ENCODE measurements around the gene WDR27.
"Not testable (repeated sequence)": the region's sequence is repeated elsewhere in the genome, so short reads cannot be mapped to it uniquely, and the experiment has no call there.

WDR27 gene

DNA sequence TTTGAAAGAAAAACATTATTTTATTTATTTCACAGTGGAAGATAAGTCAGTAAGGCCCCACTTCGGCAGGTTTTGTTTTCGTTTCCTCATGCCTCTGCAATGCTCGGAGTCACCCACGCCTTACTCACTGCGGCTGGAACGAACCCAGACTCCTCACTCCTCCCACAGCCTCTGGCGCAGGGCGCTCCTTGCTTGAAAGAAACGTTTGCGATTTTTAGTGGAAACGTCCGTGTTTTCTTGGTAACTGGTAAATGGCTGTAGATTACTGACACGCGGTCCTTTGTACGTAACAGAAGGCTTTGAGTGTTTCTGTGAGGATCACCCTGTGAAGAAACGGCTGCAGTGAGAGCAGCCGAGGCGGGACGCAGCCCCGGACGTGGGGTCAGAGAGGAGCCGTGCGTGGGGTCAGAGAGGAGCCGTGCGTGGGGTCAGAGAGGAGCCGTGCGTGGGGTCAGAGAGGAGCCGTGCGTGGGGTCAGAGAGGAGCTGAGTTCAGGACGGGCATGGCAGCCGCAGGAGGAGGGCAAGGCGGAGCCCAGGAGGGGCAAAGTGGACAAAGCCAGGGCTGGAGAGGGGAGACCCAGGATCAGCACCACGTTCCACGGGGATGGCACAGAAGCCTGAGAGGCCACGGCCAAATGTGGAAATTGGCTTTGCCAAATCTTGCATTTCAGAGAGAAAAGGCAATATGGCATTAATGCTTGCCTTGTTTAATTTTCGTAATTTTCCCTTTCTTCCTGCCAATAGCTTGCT is 249.5 kb downstream of the WDR27 start:
- no peaks in the 10 kb centered on the region for H3K9me3 Mint-ChIP-seq

DNA sequence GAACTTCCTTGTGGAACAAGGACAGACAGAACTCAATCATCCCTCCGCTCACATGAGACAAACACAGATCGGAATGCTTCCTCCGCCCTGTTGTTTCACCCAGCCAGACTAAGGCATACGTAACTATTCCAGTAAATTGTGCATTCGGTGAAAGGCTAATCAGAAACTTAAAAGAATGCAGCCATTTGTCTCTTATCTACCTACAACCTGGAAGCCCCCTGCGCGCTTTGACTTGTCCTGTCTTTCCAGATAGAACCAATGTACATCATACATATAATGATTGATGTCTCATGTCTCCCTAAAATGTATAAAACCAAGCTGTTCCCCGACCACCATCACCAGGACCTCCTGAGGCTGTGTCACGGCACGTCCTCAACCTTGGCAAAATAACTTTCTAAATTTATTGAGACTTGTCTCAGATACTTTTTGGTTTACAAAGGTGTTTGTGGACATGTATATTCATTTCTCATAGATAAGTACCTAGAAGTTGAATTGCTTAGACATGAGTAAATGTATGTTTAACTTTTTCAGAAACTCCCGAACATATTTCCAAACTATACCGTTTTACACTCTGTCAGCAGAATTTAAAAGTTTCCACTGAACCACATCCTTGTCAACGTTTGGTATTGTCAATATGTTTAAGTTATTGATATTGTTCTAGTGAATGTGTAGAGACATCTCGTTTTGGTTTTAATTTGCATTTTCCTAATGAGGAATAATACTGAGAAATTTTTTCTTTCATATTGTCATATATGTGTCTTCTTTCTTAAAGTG is 250.6 kb downstream of the WDR27 start:
- Mint-ChIP-seq H3K36me3 (ENCODE audit: low read depth) (no peaks in the 10 kb centered on the region), H3K4me3 (no peak overlapping the region), H3K27ac (no peak overlapping the region), H3K4me1 (ENCODE audit: low read depth) (no peaks in the 10 kb centered on the region), H3K9me3 (no peaks in the 10 kb centered on the region), H3K27me3 (no peaks in the 10 kb centered on the region)

More for the DNA sequence above, 249.5 kb downstream of the WDR27 start:
- Mint-ChIP-seq H3K4me1 (ENCODE audit: low read depth) (no peaks in the 10 kb centered on the region), H3K27ac (no peak overlapping the region), H3K27me3 (no peaks in the 10 kb centered on the region), H3K4me3 (no peak overlapping the region), H3K36me3 (ENCODE audit: low read depth) (no peaks in the 10 kb centered on the region)

DNA sequence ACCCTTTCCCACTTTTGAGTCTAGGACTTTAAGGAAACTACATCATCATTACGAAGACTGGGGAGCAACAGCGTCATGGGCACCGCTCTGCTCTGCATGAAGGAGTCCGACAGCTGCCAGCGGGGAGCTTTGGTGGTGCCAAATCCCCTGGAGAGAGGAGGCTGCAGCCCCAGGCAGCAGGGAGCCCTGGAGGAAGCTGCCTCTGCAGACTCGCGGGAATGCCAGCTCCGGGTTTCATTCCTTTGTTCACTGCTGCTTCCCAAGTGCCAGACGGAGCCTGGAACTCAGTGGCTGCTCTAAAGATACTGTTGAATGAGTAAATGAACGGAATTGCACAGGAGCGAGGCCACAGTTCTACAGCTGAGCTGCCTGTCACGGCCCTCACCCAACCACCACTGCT is 251.7 kb downstream of the WDR27 start:
- Mint-ChIP-seq H3K36me3 (ENCODE audit: low read depth) (no peaks in the 10 kb centered on the region), H3K27me3 (no peaks in the 10 kb centered on the region), H3K27ac (no peak overlapping the region), H3K4me3 (no peak overlapping the region), H3K9me3 (no peaks in the 10 kb centered on the region), H3K4me1 (ENCODE audit: low read depth) (no peaks in the 10 kb centered on the region)

DNA sequence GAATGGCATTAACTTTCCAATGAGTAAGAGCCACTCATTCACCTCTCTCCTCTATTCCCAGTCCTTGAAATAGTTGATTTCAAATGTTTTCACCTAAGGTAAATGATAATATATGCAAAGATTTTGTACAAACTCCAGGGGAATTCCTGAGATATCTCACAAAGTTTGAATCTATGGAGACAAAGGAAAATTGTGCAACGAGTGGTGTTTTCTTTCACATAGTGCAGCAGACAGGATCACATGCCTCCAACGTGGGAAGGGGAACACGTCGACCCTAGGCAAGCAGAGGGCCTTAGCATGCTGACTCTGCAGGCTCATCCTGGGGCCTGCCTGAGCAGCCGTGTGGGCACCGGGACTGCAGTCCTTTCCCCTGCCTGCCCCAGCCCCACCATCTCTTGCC is 252.6 kb downstream of the WDR27 start:
- Mint-ChIP-seq H3K27ac (no peak overlapping the region), H3K4me1 (ENCODE audit: low read depth) (no peaks in the 10 kb centered on the region), H3K36me3 (ENCODE audit: low read depth) (no peaks in the 10 kb centered on the region), H3K4me3 (no peak overlapping the region), H3K9me3 (no peaks in the 10 kb centered on the region), H3K27me3 (peaks cover under 1% of the 10 kb centered on the region)

DNA sequence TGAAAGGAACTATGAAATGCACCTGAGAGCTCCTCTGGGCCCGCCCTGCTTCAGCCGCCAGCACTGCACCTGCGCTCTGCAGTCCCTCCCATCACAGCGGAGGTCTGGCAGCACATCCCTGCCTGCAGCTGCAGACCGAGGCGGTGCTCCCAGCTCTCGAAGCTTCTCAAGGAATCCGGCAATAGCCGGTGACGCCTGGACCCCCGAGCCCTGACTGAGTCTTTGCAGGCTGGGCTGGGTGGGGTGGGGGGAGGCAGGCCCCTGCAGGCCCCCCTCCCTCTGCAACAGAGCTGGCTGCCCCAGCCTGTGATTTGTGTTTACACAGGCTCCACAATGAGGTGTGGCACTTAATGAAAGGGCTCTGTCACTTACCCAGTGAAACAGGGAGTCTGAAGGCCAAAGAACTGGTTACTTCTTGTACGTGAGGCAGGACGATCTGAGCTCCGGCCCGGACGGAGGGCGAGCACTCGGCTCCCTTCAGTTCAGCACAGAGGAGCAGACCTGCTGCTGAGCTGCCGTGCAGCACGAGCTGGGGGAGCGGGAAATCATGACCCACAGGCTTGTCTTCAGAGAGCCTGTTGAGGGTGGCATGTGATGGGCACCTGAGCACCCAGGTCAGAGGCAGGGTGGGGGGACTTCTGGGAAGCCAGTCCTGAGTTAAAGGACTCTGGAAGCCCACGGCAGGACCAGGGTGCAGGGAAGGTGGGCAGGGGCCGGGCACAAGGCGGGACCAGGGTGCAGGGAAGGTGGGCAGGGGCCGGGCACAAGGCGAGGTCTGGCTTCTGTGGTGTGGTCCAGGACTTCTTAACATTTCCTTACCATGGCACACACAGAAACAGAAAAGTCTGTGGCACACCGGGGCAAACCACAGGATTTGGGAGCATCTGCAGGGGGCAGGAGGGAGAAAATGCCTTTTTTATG is 255.9 kb downstream of the WDR27 start:
- Mint-ChIP-seq H3K4me3 (no peak overlapping the region), H3K27me3 (peaks cover 8% of the 10 kb centered on the region), H3K36me3 (ENCODE audit: low read depth) (no peaks in the 10 kb centered on the region), H3K9me3 (no peaks in the 10 kb centered on the region), H3K27ac (no peak overlapping the region), H3K4me1 (ENCODE audit: low read depth) (no peaks in the 10 kb centered on the region)

DNA sequence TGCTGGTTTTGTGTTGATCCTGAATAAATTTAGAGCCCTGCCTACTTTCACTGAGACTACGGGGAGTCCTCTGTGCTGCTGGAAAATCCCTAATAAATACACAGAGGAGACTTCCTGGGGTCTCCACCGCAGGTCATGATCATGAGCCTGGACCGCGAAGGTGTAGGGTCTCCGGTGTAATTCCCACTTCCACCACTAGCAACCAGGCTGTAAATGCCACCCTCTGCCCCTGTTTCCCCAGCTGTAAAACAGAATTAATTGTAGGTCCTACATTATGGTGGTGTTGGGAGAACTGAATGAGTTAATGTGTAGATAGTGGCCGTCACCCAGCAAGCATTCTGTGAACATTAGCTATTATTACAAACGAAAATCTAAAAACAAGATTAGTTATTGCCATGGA is 256.6 kb downstream of the WDR27 start:
- no peaks in the 10 kb centered on the region for H3K36me3 Mint-ChIP-seq (ENCODE audit: low read depth)
- no peak overlapping the region for H3K4me3 Mint-ChIP-seq
- H3K9me3 Mint-ChIP-seq: no peaks in the 10 kb centered on the region
- no peaks in the 10 kb centered on the region for H3K4me1 Mint-ChIP-seq (ENCODE audit: low read depth)
- peaks cover 8% of the 10 kb centered on the region for H3K27me3 Mint-ChIP-seq
- no peak overlapping the region for H3K27ac Mint-ChIP-seq

DNA sequence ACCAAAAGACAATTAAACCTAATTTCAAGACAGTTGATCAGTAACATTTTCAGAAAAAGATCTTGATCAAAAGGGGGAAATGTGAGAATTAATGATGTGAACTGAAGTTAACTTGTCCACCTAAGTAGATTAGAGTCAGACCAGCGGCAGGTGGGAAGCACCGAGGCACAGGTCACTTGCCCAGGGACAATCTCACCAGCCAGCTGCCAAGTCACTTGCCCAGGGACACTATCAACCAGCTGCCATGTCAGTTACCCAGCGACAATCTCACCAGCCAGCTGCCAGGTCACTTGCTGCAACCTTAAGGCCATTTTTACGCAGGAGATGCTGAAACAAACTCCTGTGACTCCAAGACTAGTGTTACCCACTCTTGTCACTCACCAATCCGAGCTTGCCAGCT is 260.5 kb downstream of the WDR27 start:
- Mint-ChIP-seq H3K27me3 (peaks cover 8% of the 10 kb centered on the region), H3K4me3 (no peak overlapping the region), H3K27ac (no peak overlapping the region), H3K9me3 (no peaks in the 10 kb centered on the region), H3K4me1 (ENCODE audit: low read depth) (no peaks in the 10 kb centered on the region), H3K36me3 (ENCODE audit: low read depth) (no peaks in the 10 kb centered on the region)

DNA sequence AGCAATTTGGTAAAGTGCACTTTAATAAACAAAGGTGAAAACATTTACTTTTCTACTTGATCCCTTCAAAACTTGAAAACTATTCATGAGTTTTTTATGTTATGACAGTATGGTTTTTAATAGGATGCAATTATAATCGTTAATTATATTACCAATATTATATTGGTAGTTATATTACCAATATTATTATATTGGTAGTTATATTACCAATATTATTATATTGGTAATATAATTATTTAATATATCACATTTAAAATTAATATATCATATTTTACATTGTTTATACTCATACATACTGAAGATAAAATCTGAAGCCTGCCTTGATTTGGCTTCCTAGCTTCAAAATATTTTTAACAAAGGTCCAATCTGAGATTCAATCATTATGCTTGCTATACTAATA is 262.1 kb downstream of the WDR27 start:
- Mint-ChIP-seq H3K4me3 (no peak overlapping the region), H3K4me1 (ENCODE audit: low read depth) (no peaks in the 10 kb centered on the region), H3K27me3 (peaks cover 8% of the 10 kb centered on the region), H3K36me3 (ENCODE audit: low read depth) (no peaks in the 10 kb centered on the region), H3K9me3 (peaks cover 4% of the 10 kb centered on the region), H3K27ac (no peak overlapping the region)

DNA sequence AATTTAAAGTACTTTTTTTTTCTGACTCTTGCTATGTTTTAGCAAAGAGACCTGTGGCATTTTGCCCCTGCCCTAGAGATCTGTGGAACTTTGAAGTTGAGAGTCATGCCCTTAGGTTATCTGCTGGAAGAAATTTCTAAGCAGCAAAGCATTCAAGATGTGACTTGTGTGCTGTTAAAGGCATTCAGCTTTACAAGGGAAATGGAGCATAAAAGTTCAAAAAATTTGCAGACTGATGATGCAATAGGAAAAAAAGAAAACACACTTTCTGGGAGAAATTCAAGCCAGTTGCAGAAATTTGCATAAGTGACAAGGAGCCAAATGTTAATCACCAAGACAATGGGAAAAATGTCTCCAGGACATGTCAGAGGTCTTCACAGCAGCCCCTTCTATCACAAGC is 267.3 kb downstream of the WDR27 start:
- H3K27me3 Mint-ChIP-seq; H3K36me3 Mint-ChIP-seq (ENCODE audit: low read depth); H3K27ac Mint-ChIP-seq; H3K4me3 Mint-ChIP-seq; H3K4me1 Mint-ChIP-seq (ENCODE audit: low read depth): not testable (repeated sequence)
- peaks cover 23% of the 10 kb centered on the region for H3K9me3 Mint-ChIP-seq

DNA sequence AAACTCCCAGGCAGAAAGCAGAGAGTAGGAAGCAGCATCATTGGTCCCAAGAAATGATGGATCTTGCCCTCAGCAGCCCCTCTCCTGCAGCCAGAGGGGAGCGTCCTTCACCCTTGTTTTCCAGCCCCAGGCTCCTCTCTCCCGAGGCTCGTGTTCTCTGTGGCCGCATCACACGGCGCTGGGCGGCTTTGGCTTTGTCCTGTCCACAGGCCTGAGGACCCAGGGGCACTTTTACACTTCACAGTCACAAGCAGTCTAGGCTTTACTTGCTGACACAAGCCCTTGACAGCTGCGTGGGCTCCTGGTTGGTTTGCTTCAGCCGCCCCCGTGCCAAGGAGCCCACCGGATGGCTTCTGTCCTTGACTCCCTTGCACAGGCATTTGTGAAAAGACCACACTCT is 272.8 kb downstream of the WDR27 start:
- Mint-ChIP-seq H3K4me1 (ENCODE audit: low read depth) (peaks cover 4% of the 10 kb centered on the region), H3K27me3 (no peaks in the 10 kb centered on the region), H3K36me3 (ENCODE audit: low read depth) (no peaks in the 10 kb centered on the region), H3K4me3 (no peak overlapping the region), H3K9me3 (peaks cover 18% of the 10 kb centered on the region), H3K27ac (no peak overlapping the region)

DNA sequence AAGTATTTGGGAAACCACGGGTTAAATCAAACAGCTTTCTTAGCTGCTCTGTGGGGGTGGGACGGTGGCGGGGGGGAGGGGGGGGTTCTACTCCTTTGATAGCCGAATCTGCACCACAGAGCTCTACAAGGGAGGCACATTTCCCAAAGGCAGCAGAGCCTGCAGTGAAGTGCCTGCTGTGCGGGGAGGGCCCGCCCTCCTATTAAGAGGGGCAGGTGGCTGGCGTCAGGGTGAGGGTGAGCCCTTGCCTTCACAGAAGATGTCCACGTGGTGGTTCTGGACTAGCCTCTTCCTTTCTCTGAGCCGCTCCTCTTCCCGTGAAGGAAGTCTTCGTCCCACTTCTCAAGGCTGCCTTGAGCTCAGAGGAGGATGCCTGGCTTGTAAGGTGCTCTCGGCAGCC is 273.3 kb downstream of the WDR27 start:
- Mint-ChIP-seq H3K4me1 (ENCODE audit: low read depth) (peaks cover 4% of the 10 kb centered on the region), H3K27ac (no peak overlapping the region), H3K4me3 (no peak overlapping the region), H3K36me3 (ENCODE audit: low read depth) (no peaks in the 10 kb centered on the region), H3K9me3 (peaks cover 18% of the 10 kb centered on the region), H3K27me3 (no peaks in the 10 kb centered on the region)

DNA sequence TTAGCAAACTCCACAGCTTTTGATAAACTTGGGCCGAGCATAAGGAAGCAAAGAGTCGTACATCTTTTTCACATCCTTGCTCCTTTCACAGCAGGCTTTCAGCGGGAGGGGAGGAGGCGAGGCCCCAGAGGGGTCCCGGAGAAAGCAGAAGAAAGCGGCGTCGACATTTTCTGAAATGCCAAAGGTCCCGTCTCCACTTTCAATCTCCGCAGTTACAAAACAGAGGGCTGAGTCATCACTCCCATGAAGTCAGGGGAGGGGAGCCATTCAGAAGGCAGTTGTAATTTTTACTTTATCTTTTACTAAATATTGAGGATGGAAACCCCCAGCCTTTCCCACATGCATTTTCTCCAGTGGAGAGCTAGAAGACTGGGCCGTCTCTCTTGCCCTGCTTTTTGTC is 274.0 kb downstream of the WDR27 start:
- peak overlapping the region; percentile 45 for H3K27ac Mint-ChIP-seq
- no peak overlapping the region for H3K4me3 Mint-ChIP-seq
- H3K4me1 Mint-ChIP-seq (ENCODE audit: low read depth): peaks cover 4% of the 10 kb centered on the region
- no peaks in the 10 kb centered on the region for H3K36me3 Mint-ChIP-seq (ENCODE audit: low read depth)
- peaks cover 18% of the 10 kb centered on the region for H3K9me3 Mint-ChIP-seq
- no peaks in the 10 kb centered on the region for H3K27me3 Mint-ChIP-seq

DNA sequence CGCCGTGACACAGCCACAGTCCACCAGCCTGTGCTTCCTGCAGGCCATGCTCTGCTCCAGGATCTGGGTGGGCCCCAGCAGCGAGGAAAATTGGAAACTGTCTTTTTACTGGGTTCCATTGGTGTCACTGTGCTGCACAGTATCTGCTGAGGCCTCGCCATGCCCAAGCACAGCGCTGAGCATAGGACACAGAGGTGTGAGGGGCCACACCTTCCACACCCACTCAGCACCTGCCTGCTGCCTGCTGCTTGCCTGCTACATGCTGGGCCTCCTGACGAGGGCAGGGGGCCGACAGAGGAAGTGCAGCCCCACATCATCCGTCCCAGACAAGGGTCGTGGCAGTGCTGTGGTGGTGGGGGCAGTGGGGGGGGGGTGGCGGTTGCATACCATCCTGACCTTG is 275.2 kb downstream of the WDR27 start:
- Mint-ChIP-seq H3K27me3 (peaks cover 6% of the 10 kb centered on the region), H3K27ac (no peak overlapping the region), H3K9me3 (peaks cover 7% of the 10 kb centered on the region), H3K4me3 (no peak overlapping the region), H3K4me1 (ENCODE audit: low read depth) (peaks cover 4% of the 10 kb centered on the region), H3K36me3 (ENCODE audit: low read depth) (no peaks in the 10 kb centered on the region)

DNA sequence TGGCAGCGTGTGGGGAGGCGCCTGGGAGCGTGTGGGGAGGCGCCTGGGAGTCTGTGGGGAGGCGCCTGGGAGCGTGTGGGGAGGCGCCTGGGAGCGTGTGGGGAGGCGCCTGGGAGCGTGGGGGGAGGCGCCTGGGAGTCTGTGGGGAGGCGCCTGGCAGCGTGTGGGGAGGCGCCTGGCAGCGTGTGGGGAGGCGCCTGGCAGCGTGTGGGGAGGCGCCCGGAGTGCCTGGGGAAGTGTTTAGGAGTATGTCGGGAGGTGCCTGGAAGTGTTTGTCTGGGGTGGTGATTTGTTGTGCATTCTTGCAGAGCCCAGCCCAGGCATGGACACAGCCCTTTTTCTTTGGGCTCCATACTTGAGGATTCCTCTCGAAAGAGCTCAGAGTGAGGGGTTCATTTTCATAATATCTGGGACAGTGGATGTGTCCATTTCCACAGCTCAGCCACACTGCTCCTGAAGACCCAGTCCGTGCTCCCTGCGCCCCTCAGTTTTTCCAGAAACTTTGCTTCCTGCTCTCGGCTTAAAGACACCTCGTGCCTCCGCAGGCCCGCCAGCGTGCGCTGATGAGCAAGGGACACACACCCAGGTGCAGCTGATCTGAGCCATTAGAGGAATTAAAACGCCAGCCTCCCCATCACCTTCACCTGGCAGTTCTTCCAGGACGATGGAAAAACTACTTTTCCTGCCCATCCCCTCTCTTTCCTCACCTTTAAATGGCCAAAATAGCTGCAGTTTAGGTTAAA is 276.0 kb downstream of the WDR27 start:
- Mint-ChIP-seq H3K27ac (no peak overlapping the region), H3K27me3 (peaks cover 6% of the 10 kb centered on the region), H3K36me3 (ENCODE audit: low read depth) (no peaks in the 10 kb centered on the region), H3K4me3 (no peak overlapping the region), H3K9me3 (peaks cover 3% of the 10 kb centered on the region), H3K4me1 (ENCODE audit: low read depth) (peaks cover 4% of the 10 kb centered on the region)

Measured in stimulated activated naive CD8-positive, alpha-beta T cell treated with anti-CD3 and anti-CD28 coated beads, Interleukin-15, Interleukin-2, amounts not matched to agents 100 ng/mL and 50 ng/mL, for 24 hours (primary cell).